ENCODE measurements around the gene DDX31.

DDX31 gene

GRCh38 chr9:132543251-132543650, 126.5 kb downstream of the DDX31 start:
- no peak for DNase-seq
